Hematopoietic multipotent progenitor cell (in vitro differentiated cells): ENCODE results near the gene FGD2. TPM values are rescaled to one million over a fixed set of nuclear protein-coding genes. Genes with fewer than 3 reads are reported as not detected.

Experiments
- DNase-seq, 3 donors: peaks; one replicate each; pipeline ENCODE4 v3.0.0-alpha.2; 2011 to 2015; ENCODE audit warnings: low read depth in 2 of 3, low spot score in 2 of 3
- total RNA-seq: library from RNA; depleted of rRNA; stranded (reverse); fragments of >200 nt; gene quantifications from one replicate; pipeline ENCODE4 v1.2.3, GENCODE V29; 2012

Gene FGD2
- total RNA-seq, 1 donor = 3.0 TPM

DNA sequence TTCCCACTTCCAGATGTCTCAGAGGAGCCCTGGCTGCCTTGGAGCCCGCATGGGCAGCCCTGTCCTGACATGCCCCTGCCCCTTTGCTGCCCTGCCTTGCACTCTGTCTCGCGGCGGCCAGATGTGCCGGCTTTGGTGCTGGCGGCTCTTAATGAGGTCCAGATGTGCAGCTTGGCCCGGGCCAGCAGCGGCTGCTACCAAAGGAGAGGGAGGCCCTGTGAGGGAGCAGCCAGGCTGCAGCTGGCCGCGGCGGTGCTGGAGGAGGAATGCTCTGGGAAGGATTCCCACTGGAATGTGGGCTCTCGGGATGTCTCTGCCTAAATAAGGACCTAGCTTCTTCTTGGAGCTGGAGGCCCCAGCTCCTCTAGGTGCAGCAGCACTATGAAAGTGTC lies 72.4 kb downstream of the FGD2 start:
- no peak for DNase-seq

Other genes starting within 250 kb of the FGD2 start
- 0.81 TPM for gene CPNE5, start 166.2 kb upstream of the FGD2 start, total RNA-seq
- 17.8 TPM for gene PPIL1, start 130.9 kb upstream of the FGD2 start, total RNA-seq
- 19.7 TPM for gene C6orf89, start 119.7 kb upstream of the FGD2 start, total RNA-seq
- gene PI16, start 50.9 kb upstream of the FGD2 start, total RNA-seq = not detected
- gene MTCH1, start 19.5 kb upstream of the FGD2 start, total RNA-seq = 110 TPM
- 114 TPM for gene PIM1, start 164.5 kb downstream of the FGD2 start, total RNA-seq